GM21447 (cell line): Measurements from ENCODE around the gene GRAP.

ENCODE experiments used
- ATAC-seq: cut with Tn5 transposase; IDR thresholded peaks from one replicate; pipeline ENCODE4 v1.9.1; 2021; ENCODE audit not compliant: unreplicated experiment

GRAP gene

GRCh38 chr17:18987230-18987610, 59.5 kb downstream of the GRAP start:
- ATAC-seq, result no peak

GRCh38 chr17:18986541-18987229, 60.1 kb downstream of the GRAP start:
- no peak for ATAC-seq

GRCh38 chr17:18985475-18985874, 61.3 kb downstream of the GRAP start:
- no peak for ATAC-seq

- no peak for ATAC-seq
These were observed 62.3 kb downstream of the GRAP start for GRCh38 chr17:18984273-18985114.

- no peak for ATAC-seq
These were observed 64.9 kb downstream of the GRAP start for GRCh38 chr17:18981642-18982424.

GRCh38 chr17:18981335-18981641, 65.5 kb downstream of the GRAP start:
- ATAC-seq, result no peak

GRCh38 chr17:18980682-18981334, 65.9 kb downstream of the GRAP start:
- ATAC-seq, result no peak

- no peak for ATAC-seq
These were observed 68.1 kb downstream of the GRAP start for GRCh38 chr17:18978655-18979054.

GRCh38 chr17:18978050-18978449, 68.7 kb downstream of the GRAP start:
- ATAC-seq, result no peak

- ATAC-seq, result no peak
These were observed 69.1 kb downstream of the GRAP start for GRCh38 chr17:18977646-18978045.

- ATAC-seq, result no peak
These were observed 69.7 kb downstream of the GRAP start for GRCh38 chr17:18977021-18977420.

- ATAC-seq, result no peak
These were observed 70.6 kb downstream of the GRAP start for GRCh38 chr17:18976201-18976600.

GRCh38 chr17:18975597-18975996, 71.2 kb downstream of the GRAP start:
- no peak for ATAC-seq

GRCh38 chr17:18974407-18975149, 72.2 kb downstream of the GRAP start:
- ATAC-seq, result no peak

GRCh38 chr17:18971801-18972200, 75.0 kb downstream of the GRAP start:
- no peak for ATAC-seq
